Islet precursor cell (in vitro differentiated cells): ENCODE measurements around the gene COASY.

Experiments used
- DNase-seq: peaks from one replicate; pipeline ENCODE4 v3.0.0-alpha.2; 2018

COASY gene

DNA sequence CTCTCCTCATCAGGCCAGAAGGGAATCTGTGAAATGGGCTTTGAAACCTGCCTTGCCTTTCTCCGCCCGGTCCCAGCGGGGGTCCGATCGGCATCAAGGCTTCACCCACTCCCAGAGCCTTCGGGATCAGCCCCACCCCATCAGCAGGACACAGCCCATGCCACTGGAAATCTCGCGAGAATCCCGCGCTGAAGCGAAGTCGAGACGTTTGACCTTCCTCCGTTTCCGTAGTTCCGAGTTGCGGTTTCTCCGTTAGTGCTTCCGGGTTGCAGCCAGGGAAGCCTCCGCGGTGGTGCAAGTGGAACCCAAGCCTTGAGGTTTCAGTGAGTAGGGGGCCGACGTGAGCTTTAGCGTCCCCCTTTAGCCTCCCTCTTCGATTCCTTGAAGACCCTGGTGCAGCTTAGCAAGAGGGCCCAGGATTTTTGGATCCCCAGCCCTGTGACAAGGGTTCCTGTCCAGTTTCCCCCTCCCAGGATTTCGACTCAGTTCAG lies at the start of gene COASY:
COASY (plus strand) TSS at position 252 of the 491 bp plus-strand sequence. CDS start 475 bp downstream, outside the sequence.
- peak; percentile 99 for DNase-seq

DNA sequence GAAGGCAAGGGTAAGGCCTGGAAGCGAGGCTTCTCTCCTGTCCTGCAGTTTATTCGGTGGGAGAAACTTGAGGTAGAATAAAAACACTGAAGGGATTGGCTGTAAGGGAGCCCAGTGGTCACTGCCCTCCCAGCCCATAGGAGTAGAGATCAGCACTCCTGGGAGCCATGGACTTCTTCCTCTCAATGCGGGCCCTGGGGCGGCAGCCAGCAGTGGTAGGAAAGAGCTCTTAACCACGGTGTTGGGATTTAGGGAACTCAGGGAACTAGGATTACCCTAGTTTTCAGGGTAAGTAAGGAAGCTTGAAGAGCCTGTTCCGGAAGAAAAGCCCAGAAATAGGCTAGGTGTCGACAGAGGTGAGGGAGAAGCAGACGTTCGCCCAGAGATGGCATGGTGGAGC lies 49.7 kb upstream of the COASY start:
- DNase-seq: no peak

DNA sequence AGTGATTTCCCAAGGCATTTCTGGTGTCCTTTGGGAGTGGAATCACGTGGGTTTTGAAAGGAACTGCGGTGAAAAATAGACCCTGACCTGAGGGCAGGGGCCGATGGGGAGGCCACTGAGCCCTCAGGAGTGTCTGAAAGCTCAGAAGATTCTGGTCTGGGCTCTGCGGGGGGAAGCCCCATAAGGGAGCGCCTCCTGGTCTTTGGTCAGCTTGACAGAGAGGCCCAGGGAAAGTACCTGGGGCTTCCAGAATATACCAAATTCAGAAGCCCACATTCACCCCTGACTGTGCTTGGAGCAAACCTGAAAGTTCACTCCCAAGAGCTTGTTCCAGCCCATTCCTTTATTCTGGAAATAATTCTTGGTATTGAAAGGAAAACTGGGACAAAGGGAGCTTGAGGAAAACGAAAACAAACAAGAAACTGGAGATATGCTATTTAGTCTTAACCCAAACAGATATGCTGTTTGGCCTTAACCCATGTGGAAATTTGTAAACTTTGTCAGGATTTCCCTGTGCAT lies 49.2 kb upstream of the COASY start:
- no peak for DNase-seq

DNA sequence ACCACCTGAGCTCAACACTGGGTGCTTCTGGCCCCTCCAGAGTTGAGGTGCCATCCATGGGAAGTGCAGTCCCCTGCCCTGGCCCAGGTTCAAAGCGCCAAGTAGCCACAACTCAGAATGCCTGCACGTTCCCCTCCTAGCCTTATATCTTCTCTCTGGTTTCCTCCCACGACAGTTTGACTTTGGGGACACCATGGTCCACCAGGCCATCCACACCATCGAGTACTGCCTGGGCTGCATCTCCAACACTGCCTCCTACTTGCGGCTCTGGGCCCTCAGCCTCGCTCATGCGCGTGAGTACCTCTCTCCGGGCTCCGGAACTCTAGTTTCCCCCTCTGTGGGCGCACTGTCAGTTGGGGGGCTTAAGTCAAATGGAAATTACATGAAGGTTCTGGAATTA lies 48.3 kb upstream of the COASY start:
- no peak for DNase-seq

DNA sequence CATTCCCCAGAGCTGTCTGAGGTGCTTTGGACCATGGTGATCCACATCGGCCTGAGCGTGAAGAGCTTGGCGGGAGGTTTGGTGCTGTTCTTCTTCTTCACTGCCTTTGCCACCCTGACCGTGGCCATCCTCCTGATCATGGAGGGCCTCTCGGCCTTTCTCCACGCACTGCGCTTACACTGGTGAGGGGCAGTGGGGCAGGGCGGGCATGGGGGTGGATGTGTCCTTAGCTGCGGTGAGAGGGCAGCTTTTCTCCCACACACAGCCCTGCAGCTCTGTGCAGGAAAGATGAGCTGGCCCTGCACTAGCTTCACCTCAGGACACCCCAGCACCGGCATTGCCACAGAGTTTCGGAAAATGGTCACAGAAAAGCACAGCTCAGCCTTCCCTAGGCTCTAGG lies 47.7 kb upstream of the COASY start:
- no peak for DNase-seq

DNA sequence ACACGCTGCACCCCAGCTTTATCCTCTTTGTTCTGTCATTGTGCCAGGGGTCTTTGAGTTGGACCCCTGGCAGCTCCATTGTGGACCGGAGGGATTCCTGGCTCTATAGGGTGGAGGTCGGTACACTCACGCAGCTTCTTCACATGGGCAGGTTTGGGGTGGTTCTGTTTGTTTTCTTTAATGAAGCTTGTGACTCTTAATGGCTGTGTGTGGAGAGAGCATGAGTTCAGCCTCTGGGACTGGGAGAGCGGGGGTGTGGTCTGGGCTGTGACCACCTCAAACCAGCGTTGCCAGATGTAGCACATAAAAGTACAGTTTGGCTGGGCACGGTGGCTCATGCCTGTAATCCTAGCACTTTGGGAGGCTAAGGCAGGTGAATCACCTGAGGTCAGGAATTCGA lies 47.1 kb upstream of the COASY start:
- DNase-seq: no peak

DNA sequence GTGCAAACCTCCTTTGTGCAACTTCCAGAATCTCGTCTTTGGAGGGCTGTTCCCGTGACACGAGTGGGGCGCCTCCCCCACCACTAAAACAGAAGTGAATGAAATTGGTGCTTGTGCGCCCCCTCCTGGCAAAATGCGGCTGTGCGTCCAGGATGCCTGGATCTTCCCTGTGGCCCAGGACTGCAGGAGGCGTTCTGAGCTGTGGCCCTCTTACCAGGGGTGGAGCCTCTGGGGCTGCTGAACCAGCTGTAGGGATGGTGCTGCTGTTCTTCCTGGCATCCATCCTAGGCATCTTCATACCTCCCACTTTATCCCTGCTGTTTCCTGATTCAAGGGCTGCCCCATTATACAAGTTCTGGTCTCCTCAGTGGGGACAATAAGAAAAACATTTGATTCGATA lies 44.4 kb upstream of the COASY start:
- peak; percentile 95 for DNase-seq

DNA sequence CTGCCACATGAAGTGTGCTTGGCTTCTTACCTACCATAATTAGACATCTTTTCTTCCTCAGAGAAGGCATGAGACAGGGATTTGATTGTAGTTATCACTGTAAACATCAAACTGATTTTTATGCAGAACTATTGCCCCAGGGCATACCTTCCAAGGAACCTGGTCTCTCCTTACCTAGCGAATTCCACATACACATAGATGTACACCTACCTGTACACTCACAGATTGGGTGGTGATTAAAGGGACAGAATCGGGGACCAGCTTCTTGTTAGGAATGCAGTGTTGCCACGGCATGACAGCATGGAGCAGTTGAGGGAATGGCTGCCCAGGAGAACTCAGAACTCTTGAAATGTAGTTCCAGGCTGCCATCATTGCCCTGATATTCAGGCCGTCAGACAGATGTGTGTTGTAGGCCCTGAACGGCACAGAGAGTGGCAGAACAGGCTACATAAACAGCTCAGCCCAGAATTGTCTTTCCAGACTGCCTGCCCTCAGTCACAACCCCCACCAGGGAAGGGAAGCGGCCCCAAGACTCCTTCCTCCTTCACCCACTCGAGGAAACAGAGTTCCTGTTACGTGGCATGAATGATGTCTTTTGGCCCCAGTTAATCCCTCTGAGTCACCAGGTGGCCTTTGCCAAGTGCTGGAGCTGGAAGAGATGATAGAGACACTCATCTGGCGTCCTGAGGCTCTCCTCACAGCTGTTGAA lies 43.7 kb upstream of the COASY start:
- no peak for DNase-seq

DNA sequence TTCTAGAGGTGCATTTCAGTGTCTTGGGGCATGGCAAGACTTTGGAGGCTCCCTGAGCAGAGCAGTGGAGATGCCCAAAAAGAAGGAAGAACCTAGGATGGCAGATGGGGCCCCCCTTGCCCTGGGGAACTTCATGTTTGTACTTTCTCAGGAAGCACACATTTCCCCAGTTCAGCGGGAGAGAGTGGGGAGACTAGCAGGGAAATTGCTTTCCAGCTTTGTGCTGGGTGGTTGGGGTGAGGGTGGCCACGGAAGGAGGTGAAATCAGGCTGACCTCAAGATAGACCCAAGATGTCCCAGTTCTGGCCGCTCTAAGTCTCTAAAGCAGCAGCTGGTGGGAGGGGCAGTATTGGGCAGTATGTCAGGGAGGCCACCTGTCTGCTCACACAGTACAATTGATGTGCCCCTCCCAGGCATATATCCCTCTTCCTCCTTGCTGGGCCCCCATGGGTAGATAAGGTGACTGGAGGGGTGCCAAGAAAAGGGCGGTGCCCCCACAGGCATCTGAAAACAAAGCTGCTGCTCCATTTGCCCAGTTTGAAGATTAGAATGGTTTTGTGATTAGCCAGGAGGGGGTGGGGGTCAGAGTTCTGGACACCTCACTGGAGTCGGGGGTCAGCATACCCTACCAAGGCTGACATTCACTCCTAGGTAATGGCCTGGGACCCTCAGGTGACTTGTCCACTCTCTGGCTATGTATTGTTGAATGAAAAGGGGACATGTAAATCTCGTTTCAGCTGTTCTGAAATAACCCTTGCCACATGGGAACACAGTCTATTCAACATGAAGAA lies 43.0 kb upstream of the COASY start:
- DNase-seq: no peak

DNA sequence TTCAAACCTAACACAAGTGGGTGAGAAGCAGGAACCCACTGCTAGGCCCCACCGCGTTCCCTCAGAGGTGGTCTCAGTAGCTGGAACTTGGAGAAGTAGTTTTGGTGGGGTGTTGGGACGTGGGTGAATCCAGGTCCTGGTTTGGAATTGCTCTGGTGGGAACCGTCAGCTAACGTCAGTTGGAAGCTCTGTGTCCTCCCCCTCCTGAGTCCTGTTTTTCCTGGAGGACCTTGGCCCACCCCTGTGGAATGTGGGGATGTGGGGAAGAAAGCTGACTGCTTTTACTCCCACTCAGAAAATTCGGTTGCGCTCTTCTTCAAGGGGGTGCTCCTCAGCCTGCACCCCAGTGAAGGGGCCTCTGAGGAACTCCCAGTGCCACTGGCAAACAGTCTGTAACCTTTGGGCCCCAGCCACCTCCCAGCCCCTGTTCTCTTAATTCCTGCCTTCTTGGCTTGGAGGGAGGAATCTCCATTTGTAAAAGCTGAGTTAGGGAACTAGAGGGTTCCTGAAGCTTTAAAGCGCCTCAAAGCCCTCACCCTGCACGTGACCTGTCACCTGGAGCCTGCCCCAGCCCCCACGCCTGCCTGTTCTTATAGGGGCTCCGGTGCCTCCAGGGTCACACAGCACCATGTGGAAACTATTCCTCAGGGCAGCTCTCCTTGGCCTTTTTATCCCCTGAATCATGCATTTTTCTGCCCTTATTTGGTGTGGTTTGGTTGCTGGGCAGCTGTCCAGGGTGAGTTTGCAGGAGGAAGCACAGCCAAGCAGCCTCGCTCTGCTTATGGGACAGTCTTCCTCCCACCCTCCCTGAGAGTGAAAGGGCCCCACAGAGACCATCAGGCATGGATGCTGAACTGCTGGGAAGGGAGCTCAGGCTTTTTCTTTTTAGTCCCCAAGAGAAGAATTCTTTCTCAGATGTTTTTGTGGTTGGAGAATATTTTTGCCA lies 42.1 kb upstream of the COASY start:
- peak; percentile 98 for DNase-seq

DNA sequence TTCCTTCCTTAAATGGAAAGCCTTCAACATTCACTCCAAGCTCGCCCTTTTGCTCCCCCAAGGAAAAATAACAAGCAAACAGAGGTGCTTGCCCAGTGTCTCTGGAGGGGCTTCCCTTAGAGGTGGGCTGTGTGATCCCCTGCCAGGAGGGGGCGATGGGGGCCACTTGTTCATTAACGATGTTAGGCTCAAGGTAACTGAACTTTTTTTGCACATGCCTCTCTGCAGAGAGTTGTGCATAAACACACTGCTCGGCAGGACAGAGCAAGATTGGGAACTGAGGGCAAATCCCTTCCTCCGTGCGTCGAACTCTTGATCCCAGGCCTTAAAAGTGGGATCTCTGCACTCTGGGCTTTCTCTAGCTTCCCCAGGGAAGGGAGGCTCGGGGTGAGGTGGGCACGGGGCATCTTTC lies 41.4 kb upstream of the COASY start:
- DNase-seq: no peak

DNA sequence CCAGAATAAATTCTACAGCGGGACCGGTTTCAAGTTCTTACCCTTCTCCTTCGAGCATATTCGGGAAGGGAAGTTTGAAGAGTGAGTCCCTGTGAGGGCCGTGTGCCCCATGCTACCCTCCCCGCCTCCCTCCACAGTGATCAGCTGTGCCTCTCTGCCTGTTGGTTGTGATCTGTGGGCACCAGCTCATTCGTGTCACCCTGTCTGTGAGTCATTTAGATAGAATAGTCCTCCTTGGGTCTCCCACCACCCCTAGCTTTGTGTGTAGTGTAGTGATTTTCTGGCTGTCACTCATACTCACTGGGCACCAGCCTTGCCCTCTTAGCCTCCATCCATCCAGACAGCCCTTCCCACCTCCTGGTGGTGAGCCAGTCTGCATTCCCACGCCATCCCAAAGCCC lies 40.9 kb upstream of the COASY start:
- DNase-seq: no peak

DNA sequence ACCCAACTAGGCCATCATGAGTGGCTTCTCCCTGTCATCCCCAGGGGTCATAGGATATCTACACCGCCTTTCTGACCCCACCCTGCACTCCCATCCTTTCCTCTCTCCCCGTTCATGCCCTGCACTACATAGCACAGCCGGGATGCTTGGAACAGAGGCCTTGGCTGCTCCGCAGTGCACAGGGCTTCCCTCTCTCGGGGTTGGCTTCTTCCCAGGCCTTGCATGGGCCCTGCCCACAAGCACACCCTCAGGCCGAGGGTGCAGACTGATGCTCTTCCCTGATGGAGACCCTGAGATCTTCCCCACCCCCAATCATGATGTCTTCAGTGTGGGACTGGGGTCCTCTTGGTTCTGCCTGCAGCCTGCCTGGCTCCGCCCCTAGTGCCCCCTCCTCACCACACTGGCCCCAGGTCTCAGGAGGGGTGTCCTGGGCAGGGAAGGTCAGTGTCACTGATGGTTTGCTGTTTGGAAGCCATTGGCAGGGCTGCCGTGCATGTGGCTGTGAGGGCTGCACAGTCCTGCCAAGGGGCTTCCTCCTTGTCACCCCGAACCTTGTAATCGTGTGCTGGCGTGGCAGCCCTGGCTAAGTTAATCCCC lies 40.2 kb upstream of the COASY start:
- DNase-seq: no peak

DNA sequence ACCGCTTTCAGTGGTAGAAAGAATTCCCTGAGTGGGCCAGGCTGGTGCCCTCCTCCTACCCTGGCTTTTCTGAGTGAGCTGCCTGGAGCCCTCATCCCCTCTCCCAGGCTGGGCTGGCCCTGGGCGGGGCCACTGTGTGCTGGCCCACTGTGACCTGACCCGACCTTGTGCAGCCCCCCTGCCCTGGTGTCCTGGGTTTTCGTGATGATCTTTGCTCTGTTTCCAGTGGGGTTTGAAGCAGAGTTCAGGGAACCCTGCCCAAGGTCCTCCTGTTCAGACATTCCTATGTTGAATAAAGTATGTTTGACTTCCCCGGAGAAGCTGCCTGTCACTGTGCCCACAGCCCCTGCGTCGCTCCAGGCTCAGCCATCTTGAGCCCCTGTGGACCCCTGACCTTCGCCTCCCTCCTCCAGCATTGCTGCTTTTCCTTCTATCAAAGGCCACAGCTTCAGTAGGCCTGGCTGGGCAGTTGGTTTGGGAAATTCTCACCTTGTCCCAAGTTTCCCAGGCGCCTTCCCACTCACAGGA lies 39.6 kb upstream of the COASY start:
- DNase-seq: no peak

DNA sequence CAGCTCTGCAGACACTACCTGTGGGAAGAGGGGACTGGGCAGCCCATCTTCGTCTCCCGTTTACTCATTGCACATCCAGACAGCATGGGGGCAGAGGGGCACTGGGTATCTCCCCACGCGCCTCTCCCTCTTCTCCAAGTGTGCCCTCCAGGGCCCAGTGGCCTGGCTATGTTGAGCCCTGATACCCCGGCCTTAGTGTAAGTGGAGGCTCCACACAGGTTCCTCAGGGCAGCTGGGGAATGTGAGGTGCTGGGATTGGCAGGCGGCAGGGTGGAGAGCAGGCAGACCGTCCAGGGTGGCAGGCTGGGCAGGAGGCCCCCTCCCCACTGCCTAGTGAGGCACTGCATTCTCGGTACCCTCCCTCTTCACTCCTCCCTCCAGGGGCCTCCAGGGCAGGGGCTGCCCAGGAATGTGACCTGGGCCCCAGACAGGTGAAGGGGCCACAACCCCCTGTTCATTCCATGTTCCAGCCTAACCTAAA lies 39.1 kb upstream of the COASY start:
- DNase-seq: peak; percentile 53

DNA sequence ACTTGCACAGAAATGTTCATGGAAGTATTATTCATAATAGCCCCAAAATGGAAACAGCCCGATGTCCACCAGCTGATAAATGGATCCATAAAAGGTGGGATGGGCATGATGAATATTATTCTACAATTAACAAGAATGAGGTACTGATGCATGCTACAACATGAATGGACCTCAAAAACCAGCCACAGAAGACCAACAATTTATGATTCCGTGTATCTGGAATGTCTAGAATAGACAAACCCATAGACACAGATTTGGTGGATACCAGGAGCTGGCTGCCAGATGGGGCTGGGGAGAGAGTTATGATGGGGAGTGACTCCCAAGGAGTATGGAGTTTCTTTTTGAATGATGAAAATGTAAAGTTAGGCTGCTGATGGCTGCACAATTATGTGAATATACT lies 36.7 kb upstream of the COASY start:
- no peak for DNase-seq

DNA sequence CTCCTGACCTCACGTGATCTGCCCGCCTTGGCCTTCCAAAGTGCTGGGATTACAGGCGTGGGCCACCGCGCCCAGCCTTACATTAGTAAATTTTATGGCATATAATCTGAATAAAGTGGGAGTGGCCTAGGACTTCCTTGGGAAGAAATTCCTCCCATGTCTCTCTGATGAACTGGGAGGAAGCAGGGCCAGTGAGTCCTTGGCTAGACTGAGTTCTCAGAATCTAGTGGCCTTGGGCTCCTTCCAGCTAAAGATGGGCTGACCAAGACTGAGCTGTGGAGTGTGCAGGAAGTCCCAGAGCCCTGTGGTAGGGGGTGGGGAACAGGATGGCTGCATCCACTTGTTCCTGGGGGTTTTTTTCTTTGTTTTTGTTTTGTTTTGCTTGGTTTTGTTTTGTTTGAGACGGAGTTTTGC lies 35.9 kb upstream of the COASY start:
- DNase-seq: no peak

DNA sequence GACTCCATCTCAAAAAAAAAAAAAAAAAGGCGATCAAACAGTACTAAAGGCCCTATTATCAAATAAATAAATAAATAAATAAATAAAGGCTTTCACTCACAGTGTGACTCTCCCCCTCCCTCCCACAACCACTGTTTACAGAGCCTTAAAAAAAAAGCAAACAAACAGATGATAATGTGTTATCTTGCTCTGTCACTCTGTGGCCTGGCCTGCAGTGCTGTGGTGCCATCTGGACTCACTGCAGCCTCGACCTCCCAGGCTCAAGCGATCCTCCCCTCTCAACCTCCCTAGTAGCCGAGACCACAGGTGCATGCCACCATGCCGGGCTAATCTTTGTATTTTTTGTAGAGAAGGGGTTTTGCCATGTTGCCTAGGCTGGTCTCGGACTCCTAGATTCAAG lies 34.0 kb upstream of the COASY start:
- no peak for DNase-seq

DNA sequence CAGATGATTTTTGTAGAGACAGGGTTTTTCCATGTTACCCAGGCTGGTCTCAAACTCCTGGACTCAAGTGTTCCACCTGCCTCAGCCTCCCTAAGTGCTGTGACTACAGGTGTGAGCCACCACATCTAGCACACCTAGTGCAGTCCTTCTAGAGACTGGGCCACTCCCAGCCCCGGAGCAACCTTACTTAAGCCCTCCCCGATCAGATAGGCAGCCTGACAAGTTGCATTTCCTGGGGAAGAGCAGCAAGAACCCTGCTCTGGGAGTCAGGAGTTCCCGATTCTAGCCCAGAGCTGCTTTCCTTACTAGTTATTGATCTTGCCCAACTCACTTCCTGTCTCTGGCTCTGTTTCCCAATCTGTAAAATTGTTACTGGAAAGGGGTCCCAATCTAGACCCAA lies 32.9 kb upstream of the COASY start:
- peak; percentile 56 for DNase-seq

DNA sequence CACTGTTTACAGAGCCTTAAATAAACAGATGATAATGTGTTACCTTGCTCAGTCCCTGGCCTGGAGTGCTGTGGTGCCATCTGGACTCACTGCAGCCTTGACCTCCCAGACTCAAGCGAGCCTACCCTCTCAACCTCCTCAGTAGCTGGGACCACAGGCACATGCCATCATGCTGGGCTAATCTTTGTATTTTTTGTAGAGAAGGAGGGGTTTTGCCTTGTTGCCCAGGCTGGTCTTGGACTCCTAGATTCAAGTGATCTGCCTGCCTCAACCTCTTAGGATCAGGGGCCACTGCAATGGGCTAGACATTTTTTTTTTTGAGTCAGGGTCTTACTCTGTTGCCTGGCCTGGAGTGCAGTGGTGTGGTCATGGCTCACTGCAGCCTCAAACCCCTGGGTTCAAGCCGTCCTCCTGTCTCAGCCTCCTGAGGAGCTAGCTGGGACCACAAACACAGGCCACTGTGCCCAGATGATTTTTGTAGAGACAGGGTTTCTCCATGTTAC lies 30.9 kb upstream of the COASY start:
- DNase-seq: peak; percentile 56

DNA sequence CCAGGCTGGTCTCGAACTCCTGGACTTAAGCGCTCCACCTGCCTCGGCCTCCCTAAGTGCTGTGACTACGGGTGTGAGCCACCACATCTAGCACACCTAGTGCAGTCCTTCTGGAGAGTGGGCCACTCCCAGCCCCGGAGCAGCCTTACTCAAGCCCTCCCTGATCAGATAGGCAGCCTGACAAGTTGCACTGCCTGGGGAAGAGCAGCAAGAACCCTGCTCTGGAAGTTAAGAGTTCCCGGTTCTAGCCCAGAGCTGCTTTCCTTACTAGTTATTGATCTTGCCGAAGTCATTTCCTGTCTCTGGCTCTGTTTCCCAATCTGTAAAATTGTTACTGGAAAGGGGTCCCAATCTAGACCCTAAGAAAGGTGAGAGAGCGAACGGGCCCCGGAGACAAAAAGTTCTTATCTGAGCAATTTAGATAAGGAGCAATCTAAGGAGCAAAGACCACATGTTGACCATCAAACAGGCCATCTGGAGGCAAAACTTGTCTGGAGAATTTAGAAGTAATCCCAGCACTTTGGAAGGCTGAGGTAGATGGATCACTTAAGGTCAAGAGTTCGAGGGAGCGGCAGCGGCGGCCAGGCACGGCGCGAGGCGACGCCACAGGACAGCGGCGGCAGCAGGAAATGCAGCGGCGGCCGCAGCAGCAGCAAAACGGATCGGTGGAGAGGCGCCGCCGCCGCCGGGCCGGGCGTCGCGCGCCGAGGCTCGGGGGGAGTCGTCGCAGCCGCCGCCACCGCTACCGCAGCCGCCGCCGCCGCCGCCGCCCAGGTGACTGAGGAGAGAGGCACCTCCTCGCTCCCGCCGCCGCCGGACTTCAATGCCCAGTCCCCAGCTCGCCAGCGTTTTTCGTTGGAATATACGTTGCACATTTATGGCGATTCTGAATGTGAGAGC lies 30.2 kb upstream of the COASY start:
- DNase-seq: peak; percentile 91
